SK-N-SH treated with all-trans-retinoic acid at 6 μM for 48 hours (cell line): Measurements from ENCODE around the gene PTPRD.

Experiments used
- ATAC-seq: fragments of 200-7000 bp; cut with Tn5 transposase; 3 replicates; pipeline ENCODE4 v1.9.1; 2020; ENCODE audit warnings: mild to moderate bottlenecking, moderate library complexity
- ARNTL ChIP-seq: fragments of 450-650 bp; formaldehyde crosslinking; IDR thresholded peaks from 2 replicates; pipeline ENCODE4 v1.5.0; 2020; ENCODE audit warnings: low read depth, mild to moderate bottlenecking, moderate library complexity, borderline replicate concordance
- BACH2 ChIP-seq: fragments of 250-450 bp; sonication (Bioruptor Pico); IDR thresholded peaks from 2 replicates; pipeline ENCODE4 v1.9.0; 2021; ENCODE audit warnings: mild to moderate bottlenecking, borderline replicate concordance
- CSDC2 ChIP-seq: fragments of 250-450 bp; sonication (Bioruptor Pico); IDR thresholded peaks from 2 replicates; pipeline ENCODE4 v1.5.0; 2020; ENCODE audit warnings: mild to moderate bottlenecking, moderate library complexity
- ESRRG ChIP-seq: fragments of 250-450 bp; sonication (Bioruptor Pico); IDR thresholded peaks from 2 replicates; pipeline ENCODE4 v1.6.1; 2021; ENCODE audit warnings: mild to moderate bottlenecking
- GLIS3 ChIP-seq: fragments of 250-450 bp; sonication (Bioruptor Pico); IDR thresholded peaks from 2 replicates; pipeline ENCODE4 v1.5.0; 2020; ENCODE audit warnings: mild to moderate bottlenecking, moderate library complexity
- ISL1 ChIP-seq: fragments of 250-450 bp; sonication (Bioruptor Pico); IDR thresholded peaks from 2 replicates; pipeline ENCODE4 v2.1.2; 2022; ENCODE audit warnings: mild to moderate bottlenecking, moderate library complexity
- OSR1 ChIP-seq: fragments of 250-450 bp; sonication (Bioruptor Pico); IDR thresholded peaks from 2 replicates; pipeline ENCODE4 v1.8.0; 2022; ENCODE audit warnings: moderate library complexity, mild to moderate bottlenecking, inconsistent platforms
- PPARA ChIP-seq: fragments of 250-450 bp; sonication (Bioruptor Pico); IDR thresholded peaks from 2 replicates; pipeline ENCODE4 v1.5.0; 2020; ENCODE audit warnings: mild to moderate bottlenecking, borderline replicate concordance
- SNAI2 ChIP-seq: fragments of 250-450 bp; sonication (Bioruptor Pico); IDR thresholded peaks from 2 replicates; pipeline ENCODE4 v1.5.0; 2020; ENCODE audit warnings: mild to moderate bottlenecking, moderate library complexity
- TCF4 ChIP-seq: fragments of 250-450 bp; sonication (Bioruptor Pico); IDR thresholded peaks from 2 replicates; pipeline ENCODE4 v1.8.0; 2021; ENCODE audit warnings: mild to moderate bottlenecking, moderate library complexity, borderline replicate concordance
- TOX ChIP-seq: fragments of 250-450 bp; sonication (Bioruptor Pico); IDR thresholded peaks from 2 replicates; pipeline ENCODE4 v1.8.0; 2021; ENCODE audit warnings: mild to moderate bottlenecking, moderate library complexity, borderline replicate concordance
- ZC3H10 ChIP-seq: fragments of 250-450 bp; sonication (Bioruptor Pico); IDR thresholded peaks from 2 replicates; pipeline ENCODE4 v1.5.1; 2021; ENCODE audit warnings: mild to moderate bottlenecking, moderate library complexity
- ZFP3 ChIP-seq: fragments of 250-450 bp; sonication (Bioruptor Pico); IDR thresholded peaks from 2 replicates; pipeline ENCODE4 v1.5.0; 2020; ENCODE audit warnings: mild to moderate bottlenecking, moderate library complexity
- ZFP30 ChIP-seq: fragments of 450-650 bp; formaldehyde crosslinking; IDR thresholded peaks from 2 replicates; pipeline ENCODE4 v1.5.0; 2022; ENCODE audit warnings: mild to moderate bottlenecking, moderate library complexity
- ZNF565 ChIP-seq: fragments of 450-650 bp; formaldehyde crosslinking; conservative IDR thresholded peaks from 2 replicates; pipeline ENCODE4 v1.5.0; 2020; ENCODE audit warnings: low read depth, mild to moderate bottlenecking, moderate library complexity
- ZNF70 ChIP-seq: fragments of 450-650 bp; formaldehyde crosslinking; IDR thresholded peaks from 2 replicates; pipeline ENCODE4 v1.5.0; 2020; ENCODE audit warnings: mild to moderate bottlenecking, moderate library complexity
- ZNF8 ChIP-seq: fragments of 450-650 bp; formaldehyde crosslinking; IDR thresholded peaks from 2 replicates; pipeline ENCODE4 v1.5.0; 2020; ENCODE audit warnings: mild to moderate bottlenecking, moderate library complexity
- TF ChIP-seq, protein P1 (sequence below): fragments of 250-450 bp; sonication (Bioruptor Pico); IDR thresholded peaks from 2 replicates; pipeline ENCODE4 v1.5.1; 2020; ENCODE audit warnings: low read depth, mild to moderate bottlenecking, moderate library complexity
- TF ChIP-seq, protein P2 (sequence below): fragments of 250-450 bp; sonication (Bioruptor Pico); IDR thresholded peaks from 2 replicates; pipeline ENCODE4 v1.8.0; 2021; ENCODE audit warnings: low read depth, mild to moderate bottlenecking, moderate library complexity, borderline replicate concordance
- TF ChIP-seq, protein P3 (sequence below): fragments of 250-450 bp; sonication (Bioruptor Pico); IDR thresholded peaks from 2 replicates; pipeline ENCODE4 v1.5.0; 2020; ENCODE audit warnings: mild to moderate bottlenecking, moderate library complexity
- TF ChIP-seq, protein P4 (sequence below): fragments of 250-450 bp; sonication (Bioruptor Pico); IDR thresholded peaks from 2 replicates; pipeline ENCODE4 v1.5.1; 2021; ENCODE audit warnings: mild to moderate bottlenecking, moderate library complexity
- TF ChIP-seq, protein P5 (sequence below): fragments of 250-450 bp; sonication (Bioruptor Pico); IDR thresholded peaks from 2 replicates; pipeline ENCODE4 v1.8.0; 2020; ENCODE audit warnings: mild to moderate bottlenecking, moderate library complexity, borderline replicate concordance

PTPRD gene

DNA sequence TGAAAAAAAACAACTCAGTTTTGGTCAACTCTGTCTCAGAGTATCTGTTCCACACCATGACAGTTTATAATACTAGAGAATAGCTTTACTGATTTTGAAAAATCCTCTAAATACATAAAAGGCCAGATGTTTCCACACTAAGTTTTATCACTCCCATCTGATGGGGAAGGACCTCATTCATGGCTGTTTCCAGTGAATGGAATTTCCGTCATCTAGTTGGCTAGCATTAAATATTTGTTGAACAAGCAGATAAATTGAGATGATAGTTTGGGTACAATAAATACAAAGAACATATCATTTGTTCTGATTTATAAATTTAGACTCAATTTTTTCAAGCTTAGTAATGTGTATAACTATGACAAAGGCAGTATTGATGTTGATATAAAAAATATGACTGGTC, 408.5 kb downstream of the PTPRD start:
- ATAC-seq, result no peak
- TF ChIP-seq TCF4 (no peak), TOX (CRISPR knock-in tag) (no peak), OSR1 (CRISPR knock-in tag) (no peak), CSDC2 (no peak), ISL1 (CRISPR knock-in tag) (no peak), SNAI2 (no peak), ZNF565 (CRISPR knock-in tag) (no peak), ZNF70 (CRISPR knock-in tag) (no peak), GLIS3 (CRISPR knock-in tag) (no peak), ZNF8 (CRISPR knock-in tag) (no peak), ZC3H10 (no peak), PPARA (CRISPR knock-in tag) (no peak)
- TF ChIP-seq, protein P1, sequence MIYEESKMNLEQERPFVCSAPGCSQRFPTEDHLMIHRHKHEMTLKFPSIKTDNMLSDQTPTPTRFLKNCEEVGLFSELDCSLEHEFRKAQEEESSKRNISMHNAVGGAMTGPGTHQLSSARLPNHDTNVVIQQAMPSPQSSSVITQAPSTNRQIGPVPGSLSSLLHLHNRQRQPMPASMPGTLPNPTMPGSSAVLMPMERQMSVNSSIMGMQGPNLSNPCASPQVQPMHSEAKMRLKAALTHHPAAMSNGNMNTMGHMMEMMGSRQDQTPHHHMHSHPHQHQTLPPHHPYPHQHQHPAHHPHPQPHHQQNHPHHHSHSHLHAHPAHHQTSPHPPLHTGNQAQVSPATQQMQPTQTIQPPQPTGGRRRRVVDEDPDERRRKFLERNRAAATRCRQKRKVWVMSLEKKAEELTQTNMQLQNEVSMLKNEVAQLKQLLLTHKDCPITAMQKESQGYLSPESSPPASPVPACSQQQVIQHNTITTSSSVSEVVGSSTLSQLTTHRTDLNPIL (CRISPR knock-in tag), result no peak
- TF ChIP-seq, protein P2, sequence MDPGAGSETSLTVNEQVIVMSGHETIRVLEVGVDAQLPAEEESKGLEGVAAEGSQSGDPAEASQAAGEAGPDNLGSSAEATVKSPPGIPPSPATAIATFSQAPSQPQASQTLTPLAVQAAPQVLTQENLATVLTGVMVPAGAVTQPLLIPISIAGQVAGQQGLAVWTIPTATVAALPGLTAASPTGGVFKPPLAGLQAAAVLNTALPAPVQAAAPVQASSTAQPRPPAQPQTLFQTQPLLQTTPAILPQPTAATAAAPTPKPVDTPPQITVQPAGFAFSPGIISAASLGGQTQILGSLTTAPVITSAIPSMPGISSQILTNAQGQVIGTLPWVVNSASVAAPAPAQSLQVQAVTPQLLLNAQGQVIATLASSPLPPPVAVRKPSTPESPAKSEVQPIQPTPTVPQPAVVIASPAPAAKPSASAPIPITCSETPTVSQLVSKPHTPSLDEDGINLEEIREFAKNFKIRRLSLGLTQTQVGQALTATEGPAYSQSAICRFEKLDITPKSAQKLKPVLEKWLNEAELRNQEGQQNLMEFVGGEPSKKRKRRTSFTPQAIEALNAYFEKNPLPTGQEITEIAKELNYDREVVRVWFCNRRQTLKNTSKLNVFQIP, result no peak
- TF ChIP-seq, protein P3, sequence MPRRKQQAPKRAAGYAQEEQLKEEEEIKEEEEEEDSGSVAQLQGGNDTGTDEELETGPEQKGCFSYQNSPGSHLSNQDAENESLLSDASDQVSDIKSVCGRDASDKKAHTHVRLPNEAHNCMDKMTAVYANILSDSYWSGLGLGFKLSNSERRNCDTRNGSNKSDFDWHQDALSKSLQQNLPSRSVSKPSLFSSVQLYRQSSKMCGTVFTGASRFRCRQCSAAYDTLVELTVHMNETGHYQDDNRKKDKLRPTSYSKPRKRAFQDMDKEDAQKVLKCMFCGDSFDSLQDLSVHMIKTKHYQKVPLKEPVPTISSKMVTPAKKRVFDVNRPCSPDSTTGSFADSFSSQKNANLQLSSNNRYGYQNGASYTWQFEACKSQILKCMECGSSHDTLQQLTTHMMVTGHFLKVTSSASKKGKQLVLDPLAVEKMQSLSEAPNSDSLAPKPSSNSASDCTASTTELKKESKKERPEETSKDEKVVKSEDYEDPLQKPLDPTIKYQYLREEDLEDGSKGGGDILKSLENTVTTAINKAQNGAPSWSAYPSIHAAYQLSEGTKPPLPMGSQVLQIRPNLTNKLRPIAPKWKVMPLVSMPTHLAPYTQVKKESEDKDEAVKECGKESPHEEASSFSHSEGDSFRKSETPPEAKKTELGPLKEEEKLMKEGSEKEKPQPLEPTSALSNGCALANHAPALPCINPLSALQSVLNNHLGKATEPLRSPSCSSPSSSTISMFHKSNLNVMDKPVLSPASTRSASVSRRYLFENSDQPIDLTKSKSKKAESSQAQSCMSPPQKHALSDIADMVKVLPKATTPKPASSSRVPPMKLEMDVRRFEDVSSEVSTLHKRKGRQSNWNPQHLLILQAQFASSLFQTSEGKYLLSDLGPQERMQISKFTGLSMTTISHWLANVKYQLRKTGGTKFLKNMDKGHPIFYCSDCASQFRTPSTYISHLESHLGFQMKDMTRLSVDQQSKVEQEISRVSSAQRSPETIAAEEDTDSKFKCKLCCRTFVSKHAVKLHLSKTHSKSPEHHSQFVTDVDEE (CRISPR knock-in tag), result no peak

DNA sequence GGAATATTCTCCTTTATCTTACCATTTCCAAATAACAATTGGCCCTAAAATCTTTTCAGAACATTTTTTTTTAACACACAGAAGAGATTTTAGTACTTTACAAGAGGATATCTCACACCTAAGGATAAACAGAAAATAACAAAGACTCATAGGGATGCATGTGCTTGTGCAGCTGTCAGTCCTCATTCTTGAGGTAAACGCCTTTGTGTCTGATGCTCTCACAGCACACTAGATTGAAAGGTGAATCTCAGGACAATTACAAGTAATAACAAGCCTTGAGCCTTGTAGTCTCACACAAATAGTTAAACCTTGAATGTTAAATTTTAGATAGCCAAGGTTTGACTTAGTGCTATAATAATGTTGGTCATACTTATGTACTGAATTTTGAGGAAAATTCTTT, 439.2 kb downstream of the PTPRD start:
- no peak for ATAC-seq
- TF ChIP-seq ZC3H10 (no peak), OSR1 (CRISPR knock-in tag) (no peak), ZFP30 (CRISPR knock-in tag) (no peak), ZNF565 (CRISPR knock-in tag) (no peak), ZFP3 (no peak), ISL1 (CRISPR knock-in tag) (no peak)
- TF ChIP-seq, protein P4, sequence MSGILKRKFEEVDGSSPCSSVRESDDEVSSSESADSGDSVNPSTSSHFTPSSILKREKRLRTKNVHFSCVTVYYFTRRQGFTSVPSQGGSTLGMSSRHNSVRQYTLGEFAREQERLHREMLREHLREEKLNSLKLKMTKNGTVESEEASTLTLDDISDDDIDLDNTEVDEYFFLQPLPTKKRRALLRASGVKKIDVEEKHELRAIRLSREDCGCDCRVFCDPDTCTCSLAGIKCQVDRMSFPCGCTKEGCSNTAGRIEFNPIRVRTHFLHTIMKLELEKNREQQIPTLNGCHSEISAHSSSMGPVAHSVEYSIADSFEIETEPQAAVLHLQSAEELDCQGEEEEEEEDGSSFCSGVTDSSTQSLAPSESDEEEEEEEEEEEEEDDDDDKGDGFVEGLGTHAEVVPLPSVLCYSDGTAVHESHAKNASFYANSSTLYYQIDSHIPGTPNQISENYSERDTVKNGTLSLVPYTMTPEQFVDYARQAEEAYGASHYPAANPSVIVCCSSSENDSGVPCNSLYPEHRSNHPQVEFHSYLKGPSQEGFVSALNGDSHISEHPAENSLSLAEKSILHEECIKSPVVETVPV (CRISPR knock-in tag), result no peak
- TF ChIP-seq, protein P1 (CRISPR knock-in tag), result no peak

DNA sequence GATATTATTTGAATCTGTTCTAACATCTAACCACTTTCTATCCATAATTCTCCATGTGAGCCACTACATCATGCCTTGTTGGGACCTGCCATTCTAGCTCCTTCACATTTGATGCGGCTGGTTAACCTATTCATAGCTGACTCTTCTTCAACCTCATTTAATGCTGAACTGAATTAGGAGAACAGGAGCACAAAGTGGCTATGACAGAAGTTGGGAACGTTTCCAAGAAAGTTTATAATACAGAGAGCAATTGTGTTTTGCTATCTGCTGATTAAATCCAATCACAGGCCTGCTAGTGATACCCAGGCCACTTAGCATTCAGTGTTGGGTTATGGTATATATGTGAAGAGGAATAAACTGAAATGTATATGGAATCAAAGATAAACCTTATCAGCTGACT, 440.3 kb downstream of the PTPRD start:
- no peak for ATAC-seq
- no peak for TF ChIP-seq TCF4
- no peak for TF ChIP-seq ESRRG (CRISPR knock-in tag)
- no peak for TF ChIP-seq ZNF70 (CRISPR knock-in tag)
- TF ChIP-seq TOX (CRISPR knock-in tag), result no peak
- no peak for TF ChIP-seq ZFP3
- no peak for TF ChIP-seq BACH2 (CRISPR knock-in tag)
- TF ChIP-seq ISL1 (CRISPR knock-in tag), result no peak
- TF ChIP-seq, protein P2, result no peak
- no peak for TF ChIP-seq ZFP30 (CRISPR knock-in tag)
- TF ChIP-seq, protein P1 (CRISPR knock-in tag), result no peak
- TF ChIP-seq ZNF565 (CRISPR knock-in tag), result no peak
- no peak for TF ChIP-seq PPARA (CRISPR knock-in tag)
- no peak for TF ChIP-seq ARNTL
- TF ChIP-seq, protein P4 (CRISPR knock-in tag), result no peak
- TF ChIP-seq, protein P5, sequence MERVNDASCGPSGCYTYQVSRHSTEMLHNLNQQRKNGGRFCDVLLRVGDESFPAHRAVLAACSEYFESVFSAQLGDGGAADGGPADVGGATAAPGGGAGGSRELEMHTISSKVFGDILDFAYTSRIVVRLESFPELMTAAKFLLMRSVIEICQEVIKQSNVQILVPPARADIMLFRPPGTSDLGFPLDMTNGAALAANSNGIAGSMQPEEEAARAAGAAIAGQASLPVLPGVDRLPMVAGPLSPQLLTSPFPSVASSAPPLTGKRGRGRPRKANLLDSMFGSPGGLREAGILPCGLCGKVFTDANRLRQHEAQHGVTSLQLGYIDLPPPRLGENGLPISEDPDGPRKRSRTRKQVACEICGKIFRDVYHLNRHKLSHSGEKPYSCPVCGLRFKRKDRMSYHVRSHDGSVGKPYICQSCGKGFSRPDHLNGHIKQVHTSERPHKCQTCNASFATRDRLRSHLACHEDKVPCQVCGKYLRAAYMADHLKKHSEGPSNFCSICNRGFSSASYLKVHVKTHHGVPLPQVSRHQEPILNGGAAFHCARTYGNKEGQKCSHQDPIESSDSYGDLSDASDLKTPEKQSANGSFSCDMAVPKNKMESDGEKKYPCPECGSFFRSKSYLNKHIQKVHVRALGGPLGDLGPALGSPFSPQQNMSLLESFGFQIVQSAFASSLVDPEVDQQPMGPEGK, result no peak
